Measurements from ENCODE around the gene JAZF1. TPM values are rescaled to one million over a fixed set of nuclear protein-coding genes. Genes with fewer than 3 reads are reported as not detected.

JAZF1 gene
- total RNA-seq, 2 donors from 2014 or later, result 20.0 to 21.3 TPM

DNA sequence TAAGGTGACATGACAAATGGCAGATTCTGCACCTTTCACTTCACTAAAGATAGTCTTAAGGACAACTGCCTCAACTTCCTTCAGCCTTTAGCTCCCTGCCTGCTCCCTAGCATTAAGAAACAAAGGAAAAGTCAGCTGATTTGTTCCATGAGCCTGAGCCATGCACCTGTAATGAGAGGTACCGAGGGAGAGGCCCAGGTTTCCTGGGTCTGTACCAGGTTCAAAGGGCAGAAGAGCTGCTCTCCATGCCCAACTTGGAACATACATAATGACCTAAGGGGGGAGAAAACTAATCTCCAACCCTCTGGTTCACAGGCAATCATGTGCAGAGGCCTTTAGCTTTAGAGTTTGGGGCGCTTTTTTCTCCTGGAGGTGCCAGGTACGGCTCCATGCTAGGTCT is 111.2 kb downstream of the JAZF1 start:
- DNase-seq, result no peak
- intact Hi-C loops (cut with DNase I), result no loop called here
- no peak for ATAC-seq

DNA sequence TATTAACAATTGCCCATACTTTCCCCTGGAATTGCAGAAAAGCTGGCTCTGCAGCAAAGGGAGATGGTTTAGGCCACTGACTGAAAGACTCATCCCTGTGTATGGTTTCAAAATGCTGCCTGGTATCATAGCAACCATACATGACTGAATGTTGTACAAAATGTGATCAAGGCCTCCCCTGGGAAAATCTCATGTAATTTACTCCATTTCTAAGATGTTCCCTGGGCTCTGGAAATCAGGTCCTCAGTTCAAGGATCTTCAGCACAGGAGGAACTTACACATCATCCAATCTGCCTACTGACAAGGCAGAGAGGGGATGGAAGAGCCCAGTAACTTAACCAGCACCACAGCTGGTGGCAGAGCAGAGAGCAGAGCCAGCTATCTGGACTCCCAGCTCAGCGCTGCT is 111.8 kb downstream of the JAZF1 start:
- intact Hi-C loops (cut with DNase I), result no loop called here
- no peak for DNase-seq
- peak in 1 of 2 donors; percentile 30 for ATAC-seq

GRCh38 chr7:28067171-28067570 is 113.4 kb downstream of the JAZF1 start:
- intact Hi-C loops (cut with DNase I), result no loop called here
- DNase-seq (no peak), ATAC-seq (no peak)

DNA sequence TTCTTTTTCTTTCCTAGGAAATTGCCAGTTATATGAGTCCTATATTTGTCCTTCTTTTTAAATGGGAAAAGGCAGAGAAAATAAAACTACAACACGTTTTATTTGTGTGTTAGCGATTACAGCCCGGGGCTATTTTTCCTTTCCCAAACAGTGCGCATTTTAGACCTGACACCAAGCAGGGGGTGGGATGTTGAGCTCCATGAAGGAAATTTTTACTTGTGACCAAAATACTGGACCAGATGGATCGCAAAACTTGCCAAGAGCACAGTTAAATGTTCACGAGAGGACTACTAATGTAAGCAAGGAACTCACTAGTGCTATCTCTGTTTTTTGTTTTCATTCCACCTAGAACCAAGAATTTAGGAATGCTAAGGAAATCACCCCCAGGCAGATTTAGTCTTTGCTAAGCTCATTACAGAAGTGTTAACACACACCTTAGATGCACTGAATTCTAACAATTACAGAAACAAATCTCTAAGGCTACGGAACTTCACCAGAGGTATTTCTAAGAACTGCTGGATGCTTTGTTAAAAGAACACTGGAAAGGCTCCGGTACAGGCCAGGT is 114.8 kb downstream of the JAZF1 start:
- no peak for ATAC-seq
- intact Hi-C loops (cut with DNase I), result no loop called here
- no peak for DNase-seq

GRCh38 chr7:28065308-28065707 is 115.3 kb downstream of the JAZF1 start:
- DNase-seq (no peak), ATAC-seq (no peak)
- intact Hi-C loops (cut with DNase I), result no loop called here

DNA sequence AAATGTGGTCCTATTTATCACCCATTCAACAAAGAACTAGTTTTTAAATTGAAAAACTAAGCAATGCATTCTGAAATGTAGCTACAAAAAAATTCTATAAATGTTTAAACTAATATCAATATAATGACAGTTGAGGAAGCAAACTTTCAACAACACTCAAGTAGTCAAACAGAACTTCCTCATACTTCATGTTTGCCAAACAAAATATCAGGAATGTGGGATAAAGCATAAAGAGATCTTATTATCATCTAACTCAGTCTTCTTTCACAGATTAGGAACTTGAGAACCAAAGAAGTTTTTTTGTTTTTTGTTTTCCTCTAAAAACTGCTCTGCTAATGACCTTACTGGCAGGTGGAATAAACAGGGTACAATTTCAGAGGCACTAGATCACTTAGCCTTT is 116.2 kb downstream of the JAZF1 start:
- intact Hi-C loops (cut with DNase I), result no loop called here
- DNase-seq (no peak), ATAC-seq (no peak)

DNA sequence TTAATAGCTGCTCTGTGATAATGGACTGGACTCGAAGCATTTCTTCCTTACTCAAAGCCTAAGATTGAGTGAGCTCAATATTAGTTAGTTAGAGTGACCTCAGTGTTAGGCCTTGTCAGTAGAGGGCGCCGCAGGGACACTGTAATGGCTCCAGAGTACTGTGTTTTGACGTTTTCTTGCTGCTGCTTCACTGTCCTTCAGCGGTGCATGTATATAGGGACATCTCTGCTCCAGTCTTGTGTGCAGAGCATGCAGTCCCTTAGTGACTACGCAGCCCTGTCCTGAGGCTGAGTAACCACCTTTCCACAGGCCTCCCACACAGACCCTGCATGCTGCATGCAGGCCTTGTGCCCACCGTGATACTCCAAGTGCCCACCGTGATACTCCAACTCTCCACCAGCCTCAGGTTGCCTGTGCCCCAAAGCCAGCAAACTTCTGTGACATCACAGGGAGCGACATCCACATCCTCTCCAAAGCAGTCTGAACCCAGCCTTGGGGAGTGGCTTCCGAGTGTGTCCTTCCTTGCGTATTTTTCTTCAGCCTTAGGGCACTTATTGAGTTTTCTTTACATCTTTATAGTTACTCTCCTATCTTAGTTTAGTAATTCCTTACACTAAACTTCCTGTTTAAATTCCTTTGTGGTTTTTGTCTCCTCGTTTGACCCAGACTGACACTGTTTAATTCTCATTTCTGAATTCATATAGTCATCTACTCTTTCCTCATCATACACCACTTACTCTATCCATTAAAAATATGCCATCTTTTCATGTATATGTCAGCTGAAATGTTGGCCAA is 118.2 kb downstream of the JAZF1 start:
- DNase-seq, result peak; percentile 63
- intact Hi-C loops (cut with DNase I), result no loop called here
- peak; percentile 81 to 82 for ATAC-seq

GRCh38 chr7:28061824-28062196 is 118.8 kb downstream of the JAZF1 start:
- intact Hi-C loops (cut with DNase I), result no loop called here

DNA sequence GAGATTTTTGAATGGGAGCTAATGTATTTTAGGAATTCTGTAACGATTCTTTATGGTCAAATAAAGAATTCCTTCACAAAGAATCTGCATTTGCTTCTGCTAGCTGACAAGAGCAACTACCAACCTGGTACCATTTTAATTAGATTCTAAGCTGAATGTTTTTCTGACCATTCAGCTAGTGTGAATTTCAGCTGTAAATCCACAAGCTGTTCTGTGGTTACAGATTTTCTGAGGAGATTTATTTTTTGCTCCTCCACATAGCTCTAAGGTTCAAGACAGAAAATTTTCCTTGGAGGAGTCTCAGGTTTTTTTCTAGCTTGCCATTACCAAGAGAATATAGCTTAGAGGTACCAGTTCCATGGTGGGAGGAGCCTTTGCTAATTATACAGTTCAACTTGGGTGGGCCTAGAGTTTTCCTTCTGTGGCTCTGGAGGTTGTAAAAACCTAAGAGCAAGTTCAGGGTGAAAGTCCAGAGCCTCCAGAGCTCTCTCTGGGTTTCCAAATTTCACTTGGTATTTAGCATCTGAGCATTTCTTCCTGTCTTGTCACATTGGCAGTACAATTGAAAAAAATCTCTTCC is 120.1 kb downstream of the JAZF1 start:
- intact Hi-C loops (cut with DNase I), result no loop called here
- ATAC-seq, result no peak
- no peak for DNase-seq

More at GRCh38 chr7:28061824-28062196, 118.8 kb downstream of the JAZF1 start:
- ATAC-seq (no peak), DNase-seq (no peak)

DNA sequence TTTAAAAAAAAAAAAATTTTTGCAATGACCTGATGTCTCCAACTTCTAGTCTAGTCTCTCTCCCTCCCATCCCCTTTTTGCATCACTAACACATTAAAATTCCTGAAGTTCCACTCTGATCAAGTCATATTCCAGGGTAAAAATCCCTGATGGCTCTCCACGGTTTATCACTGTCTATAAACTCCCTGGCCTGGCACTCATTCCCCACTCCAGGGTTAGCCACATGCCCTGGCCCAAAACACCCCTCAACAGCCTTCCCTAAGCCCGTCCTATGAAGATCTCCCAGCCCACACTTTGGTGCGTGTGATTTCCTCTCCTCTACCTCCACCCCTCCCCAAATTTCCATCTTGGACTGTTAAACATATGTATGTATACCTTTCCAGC is 125.4 kb downstream of the JAZF1 start:
- no peak for DNase-seq
- intact Hi-C loops (cut with DNase I), result no loop called here
- ATAC-seq, result peak in 1 of 2 donors; percentile 70

- no peak for DNase-seq
- intact Hi-C loops (cut with DNase I), result no loop called here
- peak in 1 of 2 donors; percentile 18 for ATAC-seq
Measured at GRCh38 chr7:28054531-28055160, 125.9 kb downstream of the JAZF1 start.

DNA sequence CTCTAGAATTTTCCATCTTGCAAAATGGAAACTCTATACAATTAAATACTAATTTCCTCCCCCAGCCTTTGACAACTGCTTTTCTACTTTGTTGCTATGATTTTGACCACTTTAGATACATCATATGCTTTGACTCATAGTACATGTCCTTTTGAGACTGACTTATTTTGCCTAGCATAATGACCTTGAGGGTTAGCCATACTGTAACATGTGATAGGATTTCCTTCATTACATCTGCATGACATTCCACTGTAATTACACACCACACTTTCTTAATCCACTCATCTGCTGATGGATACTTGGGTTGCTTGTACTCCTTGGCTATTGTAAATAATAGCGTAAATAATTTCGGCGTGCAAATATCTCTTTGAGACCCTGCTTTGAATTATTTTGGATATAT is 127.7 kb downstream of the JAZF1 start:
- DNase-seq (no peak), ATAC-seq (peak in 1 of 2 donors; percentile 34)
- intact Hi-C loops (cut with DNase I), result no loop called here

GRCh38 chr7:28048694-28049093 is 131.9 kb downstream of the JAZF1 start:
- intact Hi-C loops (cut with DNase I), result no loop called here
- DNase-seq, result no peak
- no peak for ATAC-seq

DNA sequence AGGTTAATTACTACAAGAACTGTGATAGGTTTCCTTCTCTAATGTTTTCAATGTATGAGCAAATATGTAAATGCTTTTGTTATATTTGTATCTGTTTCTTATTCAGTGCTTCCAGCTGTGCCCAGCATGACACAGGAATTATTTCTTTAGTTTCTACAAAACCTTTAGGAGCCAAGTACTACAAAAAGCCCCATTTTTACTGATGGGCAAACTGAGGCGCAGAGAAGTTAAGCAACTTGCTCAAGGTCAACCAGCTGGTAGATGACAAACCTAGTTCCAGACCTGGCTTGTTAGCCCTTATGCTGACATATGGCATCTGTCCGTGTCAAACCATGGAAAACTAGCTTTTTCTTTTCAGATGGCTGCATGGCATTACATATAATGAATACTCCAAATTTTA is 134.6 kb downstream of the JAZF1 start:
- intact Hi-C loops (cut with DNase I), result no loop called here
- ATAC-seq, result no peak
- no peak for DNase-seq

DNA sequence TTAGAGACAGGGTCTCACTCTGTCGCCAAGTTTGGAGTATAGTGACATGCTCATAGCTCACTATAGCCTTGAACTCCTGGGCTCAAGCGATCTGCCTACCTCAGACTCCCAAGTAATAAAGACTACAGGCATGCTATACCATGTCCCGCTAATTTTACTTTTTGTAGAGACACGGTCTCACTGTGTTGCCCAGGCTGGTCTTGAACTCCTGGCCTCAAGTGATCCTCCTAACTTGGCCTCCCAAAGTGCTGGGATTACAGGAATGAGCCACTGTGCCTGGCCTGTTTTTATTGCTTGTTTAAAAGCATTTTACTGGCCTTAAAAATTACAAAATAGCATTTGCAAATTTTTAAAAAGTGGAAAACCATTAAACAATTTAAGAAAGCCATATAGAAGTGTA is 135.0 kb downstream of the JAZF1 start:
- intact Hi-C loops (cut with DNase I), result no loop called here
- ATAC-seq, result no peak
- no peak for DNase-seq

- intact Hi-C loops (cut with DNase I), result no loop called here
- ATAC-seq (no peak), DNase-seq (no peak)
Measured at GRCh38 chr7:28044825-28045224, 135.8 kb downstream of the JAZF1 start.

GRCh38 chr7:28042721-28043120 is 137.9 kb downstream of the JAZF1 start:
- intact Hi-C loops (cut with DNase I), result no loop called here
- ATAC-seq, result no peak
- DNase-seq, result no peak

GRCh38 chr7:28041508-28042314 is 138.9 kb downstream of the JAZF1 start:
- DNase-seq (no peak), ATAC-seq (no peak)
- intact Hi-C loops (cut with DNase I), result no loop called here

DNA sequence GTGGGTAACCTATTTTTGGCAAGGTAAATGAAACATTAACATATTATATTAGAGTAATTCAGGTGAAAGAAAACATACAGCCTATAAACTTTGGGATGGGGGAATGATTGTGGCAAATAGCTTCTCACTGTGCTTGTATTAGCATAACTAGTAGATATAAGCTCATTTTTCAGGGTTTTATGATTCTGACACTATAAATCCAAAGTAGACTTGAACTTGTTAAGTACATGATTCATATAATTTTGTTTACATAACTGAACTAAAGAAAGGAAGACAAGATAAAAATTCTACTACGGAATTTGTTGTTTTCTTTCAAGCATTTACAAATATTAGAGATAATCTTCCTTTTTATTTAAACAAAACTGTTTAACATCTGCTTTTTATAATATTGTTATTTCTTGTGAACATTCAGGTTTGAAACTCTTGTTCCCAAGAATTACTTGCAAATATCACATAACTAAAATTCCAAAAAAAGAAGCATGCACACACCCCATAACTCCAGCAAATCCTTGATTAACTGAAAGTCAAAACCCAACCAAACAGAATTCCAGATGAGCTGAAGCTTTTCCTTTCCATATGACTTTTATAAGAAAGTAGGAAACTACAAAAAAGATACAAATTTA is 142.3 kb downstream of the JAZF1 start:
- ATAC-seq (no peak), DNase-seq (no peak)
- intact Hi-C loops (cut with DNase I), result no loop called here
